CMK (cell line): ENCODE measurements around the gene MOK.

Experiments used
- DNase-seq: peaks from one replicate; pipeline ENCODE4 v3.0.0-alpha.2; 2010; ENCODE audit warnings: low read depth

Gene MOK

GRCh38 chr14:102225386-102225785, 79.6 kb downstream of the MOK start:
- DNase-seq, result no peak

DNA sequence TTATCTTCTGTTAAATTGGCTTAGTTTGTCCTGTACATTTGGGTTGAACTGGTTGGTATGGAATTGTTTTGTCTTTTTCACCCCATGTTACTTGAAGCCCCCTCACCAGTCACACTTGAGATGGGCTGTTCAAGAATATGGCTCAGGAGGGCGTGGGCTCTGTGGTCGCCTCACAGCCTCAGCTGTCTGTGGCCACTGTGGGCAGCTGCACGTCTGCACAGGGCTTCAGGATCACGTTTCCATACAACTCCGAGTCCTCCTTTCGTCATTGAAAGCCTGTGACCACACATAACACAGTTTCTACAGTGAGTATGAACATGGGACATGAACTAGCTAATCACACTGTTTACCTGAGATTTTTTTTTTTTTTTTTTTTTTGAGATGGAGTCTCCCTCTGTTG, 81.3 kb downstream of the MOK start:
- no peak for DNase-seq

DNA sequence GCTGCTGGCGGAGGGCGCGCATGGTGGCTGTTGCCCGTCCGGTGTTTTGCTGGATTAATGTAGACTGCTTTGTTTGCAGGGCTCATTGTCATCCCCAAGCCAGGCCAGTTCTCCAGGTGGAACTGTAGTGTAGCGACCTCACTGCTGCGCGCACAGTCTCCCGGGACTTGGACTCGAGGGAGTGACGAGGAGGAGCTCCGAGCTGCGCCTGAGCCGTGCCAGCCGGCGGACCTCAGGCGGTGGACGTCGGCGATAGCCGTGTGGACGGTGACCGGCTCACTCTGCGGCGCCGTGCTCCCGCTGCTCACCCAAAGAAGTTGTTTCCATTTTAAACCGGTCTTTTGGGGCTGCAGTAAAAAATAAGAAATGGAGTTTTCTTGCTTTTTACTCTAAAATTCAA, 82.2 kb downstream of the MOK start:
- DNase-seq, result no peak

GRCh38 chr14:102222009-102222575, 82.9 kb downstream of the MOK start:
- no peak for DNase-seq

DNA sequence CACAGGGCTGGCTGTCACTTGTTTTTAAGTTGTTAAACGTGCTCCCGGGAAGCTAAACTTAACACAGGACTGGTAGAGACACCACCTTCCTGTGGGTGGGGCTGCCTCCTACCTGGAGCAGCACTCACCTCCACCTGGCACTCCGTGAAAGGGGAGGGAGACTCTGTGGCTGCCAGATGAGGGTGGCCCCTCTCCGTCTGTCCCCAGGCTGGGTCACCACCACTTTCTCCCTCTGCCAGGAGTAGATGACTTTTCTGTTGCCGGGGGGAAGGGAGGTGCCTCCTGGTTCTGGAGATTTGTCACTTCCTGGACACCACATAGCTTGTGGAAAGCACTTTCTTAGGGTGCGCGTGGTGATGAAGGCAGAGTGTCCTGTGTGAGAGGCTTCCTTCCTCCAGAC, 83.9 kb downstream of the MOK start:
- DNase-seq, result no peak

DNA sequence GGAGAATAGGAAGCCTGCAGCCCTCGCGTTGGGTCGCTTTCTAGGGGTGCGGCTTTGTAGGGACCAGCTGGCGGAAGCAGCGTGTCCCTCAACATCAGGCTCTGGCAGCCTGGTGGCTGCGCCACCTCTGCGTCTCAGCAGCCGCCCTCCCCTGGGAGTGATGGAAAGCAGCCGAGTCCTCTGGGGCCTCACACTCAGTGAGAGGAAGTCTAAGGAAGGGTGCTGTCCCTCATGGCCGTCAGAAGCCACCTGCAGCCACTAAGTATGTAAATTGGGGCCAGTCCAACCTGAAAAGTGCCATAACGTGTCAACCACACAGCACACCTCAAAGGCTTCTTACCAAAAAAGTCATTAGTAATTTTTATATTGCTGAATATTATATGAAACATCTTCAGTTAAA, 84.9 kb downstream of the MOK start:
- DNase-seq, result no peak

- no peak for DNase-seq
Measured at GRCh38 chr14:102219316-102219715, 85.6 kb downstream of the MOK start.

DNA sequence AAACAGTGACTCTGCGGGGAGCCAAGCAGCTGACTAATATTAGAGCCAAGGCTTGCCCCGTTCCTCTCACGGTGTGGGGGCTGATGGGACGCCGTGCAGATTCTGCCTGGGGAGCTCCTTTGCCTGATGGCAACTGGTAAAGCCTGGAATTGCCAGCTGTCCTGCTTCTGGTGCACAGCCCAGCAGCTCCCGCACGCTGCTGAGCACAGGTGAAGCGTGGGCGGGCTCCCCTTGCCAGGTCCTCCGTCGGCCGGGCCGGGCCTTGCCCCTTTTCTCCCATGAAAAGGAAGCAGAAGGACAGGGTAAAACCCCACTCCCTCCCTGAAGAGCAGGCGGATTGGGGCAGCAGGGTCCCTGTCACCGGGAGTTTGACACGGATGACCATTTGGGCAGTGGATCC, 86.3 kb downstream of the MOK start:
- no peak for DNase-seq

DNA sequence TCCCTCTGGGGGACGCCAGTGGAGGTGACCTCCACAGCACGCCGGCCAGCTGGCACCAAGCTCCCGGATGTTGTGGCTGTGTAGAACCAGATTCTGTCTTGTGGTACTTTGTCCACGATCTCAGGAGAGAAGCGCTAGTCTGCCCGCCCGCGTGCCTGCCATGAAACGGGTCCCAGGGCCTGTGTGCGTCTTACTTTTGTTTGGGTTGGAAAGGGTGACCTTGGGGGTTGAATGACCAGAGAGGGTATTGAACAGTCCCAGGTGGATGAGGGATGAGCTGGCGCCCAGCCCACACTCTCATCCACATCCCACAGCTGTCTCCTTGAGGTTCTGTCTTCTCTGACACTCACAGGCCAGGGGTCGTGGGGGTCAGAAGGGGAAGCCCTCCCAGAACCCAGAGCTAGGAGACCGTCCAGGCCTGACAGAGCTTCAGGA, 87.0 kb downstream of the MOK start:
- no peak for DNase-seq

DNA sequence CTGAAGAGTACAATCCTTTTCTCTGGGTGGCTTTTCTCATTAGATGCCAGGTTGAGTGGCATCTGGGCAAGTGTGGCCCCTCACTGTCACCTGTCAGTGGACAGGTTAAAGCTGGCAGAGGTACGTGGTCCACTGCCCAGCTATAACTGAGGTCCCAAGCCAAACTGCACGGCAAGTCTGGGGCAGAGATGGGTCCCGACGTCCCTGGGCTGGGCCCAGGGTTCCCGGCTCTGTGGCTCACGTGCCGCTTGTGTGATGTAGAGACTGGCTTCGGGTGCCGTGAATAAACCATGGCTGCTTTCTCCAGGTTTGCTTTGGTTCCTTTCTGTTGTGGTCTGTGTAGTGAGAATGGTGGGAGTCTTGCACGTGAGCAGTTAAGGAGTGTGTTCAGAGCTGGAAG, 87.6 kb downstream of the MOK start:
- no peak for DNase-seq

- DNase-seq, result no peak
Measured at GRCh38 chr14:102215576-102216250, 89.3 kb downstream of the MOK start.

DNA sequence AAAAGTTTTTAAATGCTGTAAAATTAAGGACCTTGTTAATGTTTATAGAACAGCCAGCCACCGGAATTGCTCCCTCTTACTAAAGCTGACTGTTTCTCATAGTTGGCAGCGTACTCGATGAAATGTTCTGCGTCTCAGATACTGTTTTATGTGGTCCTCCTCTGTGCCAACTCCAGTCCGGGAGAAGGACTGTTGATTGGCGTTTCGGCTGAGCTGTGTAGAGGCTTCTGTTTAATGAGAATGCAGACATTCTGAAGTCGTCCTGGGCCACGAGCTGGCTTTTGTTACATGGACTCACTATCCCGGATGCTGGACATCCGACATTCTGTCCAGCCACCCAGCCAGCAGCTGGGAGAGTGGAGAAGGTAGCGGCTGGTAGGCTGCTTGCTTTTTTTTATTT, 89.9 kb downstream of the MOK start:
- no peak for DNase-seq

- DNase-seq, result no peak
Measured at GRCh38 chr14:102213984-102214658, 90.8 kb downstream of the MOK start.

GRCh38 chr14:102213470-102213869, 91.5 kb downstream of the MOK start:
- no peak for DNase-seq

GRCh38 chr14:102212845-102213244, 92.1 kb downstream of the MOK start:
- no peak for DNase-seq

GRCh38 chr14:102212356-102212755, 92.6 kb downstream of the MOK start:
- DNase-seq, result no peak

DNA sequence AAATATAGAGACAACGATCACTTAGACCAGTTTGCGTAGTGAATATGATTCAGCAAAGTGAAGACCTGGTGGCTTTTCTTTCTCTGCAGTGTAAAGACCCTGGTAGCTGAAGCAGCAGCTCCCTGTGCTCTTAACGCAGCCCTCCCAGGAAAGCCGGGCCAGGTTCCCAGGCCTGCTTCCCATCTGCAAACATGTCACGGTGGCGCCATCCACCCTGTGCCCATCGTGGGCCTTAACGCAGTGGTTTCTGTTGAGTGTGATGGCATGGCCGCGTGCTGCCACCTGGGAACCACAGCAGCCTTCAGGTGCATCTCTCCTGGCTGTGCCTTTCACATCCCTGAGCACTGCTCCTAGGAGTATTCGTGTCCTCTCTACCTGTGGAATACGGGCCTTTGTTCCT, 93.7 kb downstream of the MOK start:
- no peak for DNase-seq

- no peak for DNase-seq
Measured at GRCh38 chr14:102210421-102211042, 94.4 kb downstream of the MOK start.

- no peak for DNase-seq
Measured at GRCh38 chr14:102209224-102209966, 95.6 kb downstream of the MOK start.

DNA sequence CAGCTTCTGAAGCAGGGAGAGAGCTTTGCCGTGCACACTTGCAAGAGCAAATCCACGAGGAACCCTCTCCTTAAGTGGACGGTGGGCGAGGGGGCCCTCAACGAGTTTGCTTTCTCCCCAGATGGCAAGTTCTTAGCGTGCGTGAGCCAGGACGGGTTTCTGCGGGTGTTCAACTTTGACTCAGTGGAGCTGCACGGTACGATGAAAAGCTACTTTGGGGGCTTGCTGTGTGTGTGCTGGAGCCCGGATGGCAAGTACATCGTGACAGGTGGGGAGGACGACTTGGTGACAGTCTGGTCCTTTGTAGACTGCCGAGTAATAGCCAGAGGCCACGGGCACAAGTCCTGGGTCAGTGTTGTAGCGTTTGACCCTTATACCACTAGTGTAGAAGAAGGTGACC, 96.2 kb downstream of the MOK start:
- DNase-seq, result no peak

- no peak for DNase-seq
Measured at GRCh38 chr14:102207831-102208365, 97.1 kb downstream of the MOK start.

GRCh38 chr14:102206918-102207317, 98.0 kb downstream of the MOK start:
- no peak for DNase-seq
